Measurements from ENCODE around the gene KMT5B. TPM values are rescaled to one million over a fixed set of nuclear protein-coding genes. Genes with fewer than 3 reads are reported as not detected.

The KMT5B gene
- total and polyA plus RNA-seq, 2 donors (not counting 1 experiment from before 2014, with no cell fraction given), result 13.4 to 77.8 TPM

DNA sequence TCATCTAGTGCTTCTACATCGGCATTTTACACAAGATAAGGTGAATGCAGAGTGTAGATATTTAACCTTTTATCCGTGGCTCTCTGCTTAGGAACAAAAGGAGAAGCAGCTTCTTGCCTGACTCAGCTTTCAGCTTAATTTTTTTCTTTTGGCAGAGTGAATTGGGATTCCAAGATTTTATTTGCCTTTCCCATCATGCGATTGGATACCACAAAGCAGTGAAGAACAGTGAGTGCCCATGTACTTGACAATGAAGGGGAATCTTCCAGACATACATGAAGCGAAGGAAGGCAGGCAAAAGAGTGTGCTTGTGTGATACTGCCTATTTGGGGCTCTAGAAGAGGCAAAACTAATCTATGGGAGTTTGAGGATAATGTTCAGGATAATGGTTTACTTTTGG, 74.9 kb downstream of the KMT5B start:
- Histone ChIP-seq H3K79me2 (ENCODE audit: control insufficient read depth, insufficient read depth, low read length) (no peaks in the 10 kb centered on the region), H3K4me3 (ENCODE audit: control extremely low read depth in 1 of 5, extremely low read depth in 1 of 5, insufficient read depth in 1 of 5, low read depth in 2 of 5, low read length in 4 of 5) (no peak overlapping the region), H3K9me3 (ENCODE audit: control extremely low read depth in 1 of 3, control insufficient read depth in 2 of 3, insufficient read depth in 1 of 3, low read length in 2 of 3) (peaks cover 0 to 5% (median 0%) of the 10 kb centered on the region in 3 donors), H3K36me3 (replicated peaks in 1 of 2; ENCODE audit: control extremely low read depth in 1 of 2, control insufficient read depth in 1 of 2, extremely low read depth in 1 of 2, insufficient read depth in 2 of 2, low read length in 1 of 2) (no peaks in the 10 kb centered on the region), H4K20me1 (ENCODE audit: control insufficient read depth, insufficient read depth, low read length, poor library complexity, severe bottlenecking) (no peaks in the 10 kb centered on the region), H2AFZ (ENCODE audit: insufficient read depth, low read depth, low read length, poor library complexity, severe bottlenecking) (no peak overlapping the region), H3K4me2 (replicated peaks; ENCODE audit: low read depth, low read length, poor library complexity, severe bottlenecking) (no peak overlapping the region), H3K9ac (ENCODE audit: low read length) (no peak overlapping the region), H3K4me1 (ENCODE audit: control insufficient read depth in 2 of 2, insufficient read depth in 2 of 2, low read length in 2 of 2) (peaks cover 14 to 17% of the 10 kb centered on the region in 2 donors), H3K27me3 (replicated peaks in 1 of 4; ENCODE audit: control extremely low read depth in 1 of 4, control insufficient read depth in 3 of 4, insufficient read depth in 4 of 4, low read length in 3 of 4) (peaks cover 0 to 9% (median 2%) of the 10 kb centered on the region in 4 experiments), H3K27ac (ENCODE audit: low read length in 2 of 2) (no peak overlapping the region)
- DNase-seq, result no peak
- intact Hi-C loops (cut with micrococcal nuclease), result no loop called here
- CTCF ChIA-PET, result no interaction called here
- POLR2A ChIA-PET, result no interaction called here
- no peak for TF ChIP-seq EZH2 (IDR thresholded peaks at IDR 0.05; ENCODE audit: borderline replicate concordance, insufficient read depth, low read depth, low read length, poor library complexity, severe bottlenecking)
- TF ChIP-seq, protein P1, sequence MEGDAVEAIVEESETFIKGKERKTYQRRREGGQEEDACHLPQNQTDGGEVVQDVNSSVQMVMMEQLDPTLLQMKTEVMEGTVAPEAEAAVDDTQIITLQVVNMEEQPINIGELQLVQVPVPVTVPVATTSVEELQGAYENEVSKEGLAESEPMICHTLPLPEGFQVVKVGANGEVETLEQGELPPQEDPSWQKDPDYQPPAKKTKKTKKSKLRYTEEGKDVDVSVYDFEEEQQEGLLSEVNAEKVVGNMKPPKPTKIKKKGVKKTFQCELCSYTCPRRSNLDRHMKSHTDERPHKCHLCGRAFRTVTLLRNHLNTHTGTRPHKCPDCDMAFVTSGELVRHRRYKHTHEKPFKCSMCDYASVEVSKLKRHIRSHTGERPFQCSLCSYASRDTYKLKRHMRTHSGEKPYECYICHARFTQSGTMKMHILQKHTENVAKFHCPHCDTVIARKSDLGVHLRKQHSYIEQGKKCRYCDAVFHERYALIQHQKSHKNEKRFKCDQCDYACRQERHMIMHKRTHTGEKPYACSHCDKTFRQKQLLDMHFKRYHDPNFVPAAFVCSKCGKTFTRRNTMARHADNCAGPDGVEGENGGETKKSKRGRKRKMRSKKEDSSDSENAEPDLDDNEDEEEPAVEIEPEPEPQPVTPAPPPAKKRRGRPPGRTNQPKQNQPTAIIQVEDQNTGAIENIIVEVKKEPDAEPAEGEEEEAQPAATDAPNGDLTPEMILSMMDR (IDR thresholded peaks at IDR 0.05), result no peak
- H3K9me3 Mint-ChIP-seq (ENCODE audit: insufficient read depth), result peaks cover 2% of the 10 kb centered on the region
- H3K27me3 Mint-ChIP-seq, result peaks cover 19% of the 10 kb centered on the region
- no peak overlapping the region for H3K27ac Mint-ChIP-seq
- no peak overlapping the region for H3K4me3 Mint-ChIP-seq
- no peak for ATAC-seq (ENCODE audit: low read depth)
- 90% methylated on average over 4 of the region's 4 CpGs for WGBS (ENCODE audit: insufficient coverage)
- H3K4me1 Mint-ChIP-seq, result peaks cover 13% of the 10 kb centered on the region

DNA sequence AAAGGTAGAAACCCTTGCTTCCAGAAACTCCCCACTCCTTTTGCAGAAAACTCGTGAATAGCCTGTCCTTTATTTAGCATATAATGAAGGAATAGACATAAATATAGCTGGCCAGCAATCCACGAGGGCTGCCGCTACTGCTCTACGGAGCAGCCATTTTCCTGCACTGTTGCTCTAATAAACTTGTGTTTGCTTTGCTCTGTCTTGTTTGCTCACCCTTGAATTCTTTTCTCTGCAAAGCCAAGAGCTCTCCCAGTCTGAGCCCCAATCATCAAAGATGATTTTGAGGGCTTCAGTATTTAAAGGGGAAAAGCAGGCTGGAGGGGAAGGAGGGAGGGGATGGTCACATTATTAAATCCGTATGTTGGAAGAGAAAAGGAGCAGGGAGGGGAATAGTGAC, 75.3 kb downstream of the KMT5B start:
- Mint-ChIP-seq H3K27me3 (peaks cover 19% of the 10 kb centered on the region), H3K27ac (no peak overlapping the region), H3K4me1 (peaks cover 13% of the 10 kb centered on the region), H3K9me3 (ENCODE audit: insufficient read depth) (peaks cover 2% of the 10 kb centered on the region), H3K4me3 (no peak overlapping the region)
- H3K27ac ChIP-seq (ENCODE audit: low read length in 2 of 2), result no peak overlapping the region
- POLR2A ChIA-PET, result no interaction called here
- DNase-seq (no peak), ATAC-seq (ENCODE audit: low read depth) (no peak)
- no peak overlapping the region for H3K9ac ChIP-seq (ENCODE audit: low read length)
- H3K4me2 ChIP-seq (replicated peaks; ENCODE audit: low read depth, low read length, poor library complexity, severe bottlenecking), result no peak overlapping the region
- H2AFZ ChIP-seq (ENCODE audit: insufficient read depth, low read depth, low read length, poor library complexity, severe bottlenecking), result no peak overlapping the region
- H3K36me3 ChIP-seq (replicated peaks in 1 of 2; ENCODE audit: control extremely low read depth in 1 of 2, control insufficient read depth in 1 of 2, extremely low read depth in 1 of 2, insufficient read depth in 2 of 2, low read length in 1 of 2), result no peaks in the 10 kb centered on the region
- H3K27me3 ChIP-seq (replicated peaks in 1 of 4; ENCODE audit: control extremely low read depth in 1 of 4, control insufficient read depth in 3 of 4, insufficient read depth in 4 of 4, low read length in 3 of 4), result peaks cover 0 to 9% (median 2%) of the 10 kb centered on the region in 4 experiments
- H3K79me2 ChIP-seq (ENCODE audit: control insufficient read depth, insufficient read depth, low read length), result no peaks in the 10 kb centered on the region
- intact Hi-C loops (cut with micrococcal nuclease), result no loop called here
- peaks cover 14 to 17% of the 10 kb centered on the region in 2 donors for H3K4me1 ChIP-seq (ENCODE audit: control insufficient read depth in 2 of 2, insufficient read depth in 2 of 2, low read length in 2 of 2)
- H3K4me3 ChIP-seq (ENCODE audit: control extremely low read depth in 1 of 5, extremely low read depth in 1 of 5, insufficient read depth in 1 of 5, low read depth in 2 of 5, low read length in 4 of 5), result no peak overlapping the region
- CTCF ChIA-PET, result no interaction called here
- peaks cover 0 to 9% (median 0%) of the 10 kb centered on the region in 3 donors for H3K9me3 ChIP-seq (ENCODE audit: control extremely low read depth in 1 of 3, control insufficient read depth in 2 of 3, insufficient read depth in 1 of 3, low read length in 2 of 3)
- 86% methylated on average over 4 of the region's 5 CpGs for WGBS (ENCODE audit: insufficient coverage)
- no peaks in the 10 kb centered on the region for H4K20me1 ChIP-seq (ENCODE audit: control insufficient read depth, insufficient read depth, low read length, poor library complexity, severe bottlenecking)
- TF ChIP-seq, protein P1 (IDR thresholded peaks at IDR 0.05), result no peak
- no peak for TF ChIP-seq EZH2 (IDR thresholded peaks at IDR 0.05; ENCODE audit: borderline replicate concordance, insufficient read depth, low read depth, low read length, poor library complexity, severe bottlenecking)

Measured in B cell (primary cell).